Activated naive CD8-positive, alpha-beta T cell treated with anti-CD3 and anti-CD28 coated beads, Interleukin-2, amount 10 ng/mL, durations not matched to agents 7 days and 5 days (primary cell): ENCODE results near the gene KCNN4. TPM values are rescaled to one million over a fixed set of nuclear protein-coding genes. Genes with fewer than 3 reads are reported as not detected.
"Not testable (repeated sequence)": the region's sequence is repeated elsewhere in the genome, so short reads cannot be mapped to it uniquely, and the experiment has no call there.

ENCODE experiments used
- ATAC-seq: fragments of 150-1000 bp; cut with Tn5 transposase; one replicate; pipeline ENCODE4 v1.10.0; 2021; ENCODE audit warnings: low read depth, moderate library complexity
- POLR2A ChIA-PET: fragments of 350-600 bp; sonication (Branson Sonifier 250); formaldehyde crosslinking; loops from one replicate; lab custom pipeline; 2021; ENCODE audit warnings: antibody characterized with exemption; lab: Charles Lee
- DNase-seq: peaks from one replicate; pipeline ENCODE4 v3.0.0; 2021
- H3K27ac Mint-ChIP-seq: one replicate; pipeline ENCODE4 v1.8.0; 2022; ENCODE audit warnings: mild to moderate bottlenecking, mixed read lengths
- H3K27me3 Mint-ChIP-seq: one replicate; pipeline ENCODE4 v1.8.0; 2022; ENCODE audit warnings: mild to moderate bottlenecking, moderate library complexity, mixed read lengths
- H3K36me3 Mint-ChIP-seq: one replicate; pipeline ENCODE4 v1.8.0; 2021; ENCODE audit warnings: mild to moderate bottlenecking, mixed read lengths
- H3K4me1 Mint-ChIP-seq: one replicate; pipeline ENCODE4 v1.8.0; 2021; ENCODE audit warnings: mixed read lengths
- H3K4me3 Mint-ChIP-seq: one replicate; pipeline ENCODE4 v1.8.0; 2022; ENCODE audit warnings: mild to moderate bottlenecking, moderate library complexity, mixed read lengths
- H3K9me3 Mint-ChIP-seq: one replicate; pipeline ENCODE4 v1.8.0; 2021; ENCODE audit warnings: mixed read lengths
- total RNA-seq, 2 experiments: library from RNA; stranded (reverse); gene quantifications; one replicate each; pipeline ENCODE4 v1.2.3, GENCODE V29; 2021

The KCNN4 gene
- total RNA-seq, 2 experiments from 2014 or later, result 38.3 to 45.4 TPM

GRCh38 chr19:43777163-43777695 lies 3.5 kb downstream of the KCNN4 start:
- Mint-ChIP-seq H3K36me3 (peaks cover 13% of the 10 kb centered on the region), H3K4me3 (peak overlapping the region; percentile 84), H3K27me3 (no peaks in the 10 kb centered on the region), H3K27ac (peak overlapping the region; percentile 84), H3K4me1 (peaks cover 41% of the 10 kb centered on the region), H3K9me3 (no peaks in the 10 kb centered on the region)
- POLR2A ChIA-PET, result interaction anchor here (2.0 to 7.1 kb wide), 4 partner anchors 10 to 109 kb away, joined by 6 to 74 read pairs (median 38); partner anchors contain the start of gene SMG9
- DNase-seq (no peak), ATAC-seq (peak; percentile 30)

GRCh38 chr19:43776286-43776685 lies 4.5 kb downstream of the KCNN4 start:
- H3K36me3 Mint-ChIP-seq, result peaks cover 13% of the 10 kb centered on the region
- POLR2A ChIA-PET, result interaction anchor here (0.7 to 7.1 kb wide), 5 partner anchors 11 to 974 kb away, joined by 3 to 67 read pairs (median 6); partner anchors contain the start of gene SMG9
- no peaks in the 10 kb centered on the region for H3K9me3 Mint-ChIP-seq
- no peak overlapping the region for H3K27ac Mint-ChIP-seq
- DNase-seq, result no peak
- no peak for ATAC-seq
- peaks cover 35% of the 10 kb centered on the region for H3K4me1 Mint-ChIP-seq
- H3K4me3 Mint-ChIP-seq, result peak overlapping the region; percentile 17
- H3K27me3 Mint-ChIP-seq, result no peaks in the 10 kb centered on the region

GRCh38 chr19:43775299-43775890 lies 5.4 kb downstream of the KCNN4 start:
- POLR2A ChIA-PET, result interaction anchor here (1.6 to 7.1 kb wide), 2 partner anchors 10 to 21 kb away, joined by 5 to 67 read pairs; partner anchors contain the start of gene SMG9
- H3K36me3 Mint-ChIP-seq, result peaks cover 13% of the 10 kb centered on the region
- no peaks in the 10 kb centered on the region for H3K27me3 Mint-ChIP-seq
- DNase-seq, result no peak
- ATAC-seq, result no peak
- H3K9me3 Mint-ChIP-seq, result no peaks in the 10 kb centered on the region
- no peak overlapping the region for H3K4me3 Mint-ChIP-seq
- peaks cover 31% of the 10 kb centered on the region for H3K4me1 Mint-ChIP-seq
- no peak overlapping the region for H3K27ac Mint-ChIP-seq

GRCh38 chr19:43774940-43775258 lies 5.9 kb downstream of the KCNN4 start:
- peaks cover 13% of the 10 kb centered on the region for H3K36me3 Mint-ChIP-seq
- H3K9me3 Mint-ChIP-seq, H3K27ac Mint-ChIP-seq, H3K4me3 Mint-ChIP-seq, ATAC-seq, DNase-seq, H3K27me3 Mint-ChIP-seq: not testable (repeated sequence)
- H3K4me1 Mint-ChIP-seq, result peaks cover 31% of the 10 kb centered on the region
- POLR2A ChIA-PET, result interaction anchor here (7.1 kb wide), 1 partner anchor 20 kb away, joined by 67 read pairs; the partner anchor contains the start of gene SMG9

GRCh38 chr19:43774103-43774939 lies 6.5 kb downstream of the KCNN4 start:
- peaks cover 27% of the 10 kb centered on the region for H3K4me1 Mint-ChIP-seq
- peaks cover 16% of the 10 kb centered on the region for H3K36me3 Mint-ChIP-seq
- H3K27ac Mint-ChIP-seq, result no peak overlapping the region
- no peak for ATAC-seq
- H3K27me3 Mint-ChIP-seq, result no peaks in the 10 kb centered on the region
- DNase-seq, result no peak
- no peak overlapping the region for H3K4me3 Mint-ChIP-seq
- POLR2A ChIA-PET, result interaction anchor here (7.1 kb wide), 1 partner anchor 20 kb away, joined by 67 read pairs; the partner anchor contains the start of gene SMG9
- no peaks in the 10 kb centered on the region for H3K9me3 Mint-ChIP-seq

- H3K36me3 Mint-ChIP-seq, result peaks cover 22% of the 10 kb centered on the region
- no peaks in the 10 kb centered on the region for H3K9me3 Mint-ChIP-seq
- POLR2A ChIA-PET, result no interaction called here
- no peaks in the 10 kb centered on the region for H3K27me3 Mint-ChIP-seq
- ATAC-seq (no peak), DNase-seq (no peak)
- no peak overlapping the region for H3K4me3 Mint-ChIP-seq
- no peak overlapping the region for H3K27ac Mint-ChIP-seq
- peaks cover 27% of the 10 kb centered on the region for H3K4me1 Mint-ChIP-seq
Measured at GRCh38 chr19:43773725-43774102, 7.1 kb downstream of the KCNN4 start.

- Mint-ChIP-seq H3K9me3 (no peaks in the 10 kb centered on the region), H3K4me1 (peaks cover 21% of the 10 kb centered on the region), H3K27me3 (no peaks in the 10 kb centered on the region), H3K36me3 (peaks cover 16% of the 10 kb centered on the region), H3K27ac (no peak overlapping the region), H3K4me3 (no peak overlapping the region)
- ATAC-seq (no peak), DNase-seq (no peak)
- POLR2A ChIA-PET, result interaction anchor here (6.0 to 8.3 kb wide), 2 partner anchors 11 to 15 kb away, joined by 74 to 111 read pairs; partner anchors contain the start of genes KCNN4 and SMG9
Measured at GRCh38 chr19:43769256-43769655, 11.5 kb downstream of the KCNN4 start.

- POLR2A ChIA-PET, result interaction anchor here (6.0 to 8.3 kb wide), 2 partner anchors 11 to 14 kb away, joined by 74 to 111 read pairs; partner anchors contain the start of genes KCNN4 and SMG9
Measured at GRCh38 chr19:43768273-43769050, 12.3 kb downstream of the KCNN4 start.

GRCh38 chr19:43767818-43768217 lies 13.0 kb downstream of the KCNN4 start:
- Mint-ChIP-seq H3K27me3 (no peaks in the 10 kb centered on the region), H3K9me3 (no peaks in the 10 kb centered on the region), H3K27ac (peak overlapping the region; percentile 89), H3K4me3 (no peak overlapping the region), H3K4me1 (peaks cover 27% of the 10 kb centered on the region), H3K36me3 (peaks cover 12% of the 10 kb centered on the region)
- POLR2A ChIA-PET, result interaction anchor here (6.0 to 8.3 kb wide), 2 partner anchors 12 to 13 kb away, joined by 74 to 111 read pairs; partner anchors contain the start of genes KCNN4 and SMG9
- DNase-seq (no peak), ATAC-seq (no peak)

More at GRCh38 chr19:43768273-43769050, 12.3 kb downstream of the KCNN4 start:
- DNase-seq, result no peak
- Mint-ChIP-seq H3K4me1 (peaks cover 23% of the 10 kb centered on the region), H3K27me3 (no peaks in the 10 kb centered on the region), H3K36me3 (peaks cover 18% of the 10 kb centered on the region), H3K9me3 (no peaks in the 10 kb centered on the region), H3K27ac (no peak overlapping the region), H3K4me3 (no peak overlapping the region)
- ATAC-seq, result no peak

GRCh38 chr19:43767316-43767715 lies 13.5 kb downstream of the KCNN4 start:
- no peak overlapping the region for H3K4me3 Mint-ChIP-seq
- H3K9me3 Mint-ChIP-seq, result no peaks in the 10 kb centered on the region
- H3K36me3 Mint-ChIP-seq, result peaks cover 11% of the 10 kb centered on the region
- H3K4me1 Mint-ChIP-seq, result peaks cover 29% of the 10 kb centered on the region
- H3K27ac Mint-ChIP-seq, result peak overlapping the region; percentile 89
- H3K27me3 Mint-ChIP-seq, result no peaks in the 10 kb centered on the region
- DNase-seq (no peak), ATAC-seq (no peak)
- POLR2A ChIA-PET, result interaction anchor here (1.6 to 8.3 kb wide), 3 partner anchors 13 to 18 kb away, joined by 4 to 111 read pairs (median 74); partner anchors contain the start of genes KCNN4 and SMG9

GRCh38 chr19:43766755-43767043 lies 14.1 kb downstream of the KCNN4 start:
- DNase-seq (no peak), ATAC-seq (no peak)
- peaks cover 30% of the 10 kb centered on the region for H3K4me1 Mint-ChIP-seq
- H3K27me3 Mint-ChIP-seq, result no peaks in the 10 kb centered on the region
- no peaks in the 10 kb centered on the region for H3K9me3 Mint-ChIP-seq
- H3K4me3 Mint-ChIP-seq, result peak overlapping the region; percentile 58
- peaks cover 11% of the 10 kb centered on the region for H3K36me3 Mint-ChIP-seq
- POLR2A ChIA-PET, result interaction anchor here (1.6 to 8.3 kb wide), 3 partner anchors 12 to 19 kb away, joined by 4 to 111 read pairs (median 74); partner anchors contain the start of genes KCNN4 and SMG9
- H3K27ac Mint-ChIP-seq, result peak overlapping the region; percentile 89

- H3K27ac Mint-ChIP-seq, result peak overlapping the region; percentile 89
- DNase-seq, result peak; percentile 75
- H3K27me3 Mint-ChIP-seq, result no peaks in the 10 kb centered on the region
- H3K36me3 Mint-ChIP-seq, result peaks cover 11% of the 10 kb centered on the region
- ATAC-seq, result peak; percentile 76
- H3K4me3 Mint-ChIP-seq, result peak overlapping the region; percentile 58
- peaks cover 31% of the 10 kb centered on the region for H3K4me1 Mint-ChIP-seq
- no peaks in the 10 kb centered on the region for H3K9me3 Mint-ChIP-seq
- POLR2A ChIA-PET, result interaction anchor here (0.6 to 8.3 kb wide), 6 partner anchors 11 to 1278 kb away, joined by 5 to 111 read pairs (median 5); partner anchors contain the start of genes KCNN4 and SMG9
Measured at GRCh38 chr19:43765109-43765876, 15.5 kb downstream of the KCNN4 start.
